Upper lobe of right lung (tissue), 1 donor: ENCODE data around the gene IL2RG. TPM values are rescaled to one million over a fixed set of nuclear protein-coding genes. Genes with fewer than 3 reads are reported as not detected.

ENCODE experiments used
- ATAC-seq: fragments of 200-7000 bp; cut with Tn5 transposase; one replicate; pipeline ENCODE4 v1.9.1; 2020; ENCODE audit warnings: mild to moderate bottlenecking, moderate library complexity
- DNase-seq: peaks from one replicate; pipeline ENCODE4 v3.0.0-alpha.2; 2020
- H3K27ac ChIP-seq: fragments of 200-600 bp; one replicate; pipeline ENCODE4 v1.8.0; 2022
- H3K27me3 ChIP-seq: fragments of 200-600 bp; one replicate; pipeline ENCODE4 v1.8.0; 2022; ENCODE audit warnings: mild to moderate bottlenecking
- H3K36me3 ChIP-seq: fragments of 200-600 bp; one replicate; pipeline ENCODE4 v1.8.0; 2022
- H3K4me1 ChIP-seq: fragments of 200-600 bp; one replicate; pipeline ENCODE4 v1.8.0; 2022
- H3K4me3 ChIP-seq: fragments of 200-600 bp; one replicate; pipeline ENCODE4 v1.8.0; 2022; ENCODE audit warnings: mild to moderate bottlenecking
- H3K9me3 ChIP-seq: fragments of 200-600 bp; one replicate; pipeline ENCODE4 v1.8.0; 2022
- CTCF ChIP-seq: fragments of 200-600 bp; IDR thresholded peaks from one replicate; pipeline ENCODE4 v1.8.0; 2022; ENCODE audit warnings: antibody characterized with exemption
- intact Hi-C: fragments of 100-400 bp; cut with DNase I; formaldehyde crosslinking; loops from one replicate; pipeline ENCODE4 v1.11.0; 2022
- total RNA-seq: library from RNA; stranded (reverse); fragmentation: NEBNext Ultra II Directional; extraction: Animal tissue kit (Norgen Biotek cat#: 25700); gene quantifications from one replicate; pipeline ENCODE4 v1.2.1, GENCODE V29; 2021
- donor health status: DM: no; HTN: yes; CAD: no; lungs with severe emphysema.

The IL2RG gene
- total RNA-seq, 1 donor from 2014 or later = 20.8 TPM

GRCh38 chrX:71118985-71119535 is 7.7 kb upstream of the IL2RG start:
- ATAC-seq (peak; percentile 43), DNase-seq (no peak)
- intact Hi-C loops = no loop called here
- Histone ChIP-seq H3K4me3 (peak overlapping the region; percentile 58), H3K4me1 (no peaks in the 10 kb centered on the region), H3K9me3 (no peaks in the 10 kb centered on the region), H3K27me3 (no peaks in the 10 kb centered on the region), H3K36me3 (peaks cover 29% of the 10 kb centered on the region), H3K27ac (peak overlapping the region; percentile 80)
- no peak for TF ChIP-seq CTCF

GRCh38 chrX:71118032-71118984 is 6.9 kb upstream of the IL2RG start, which contains the start of gene MED12:
MED12 (plus strand) TSS chrX:71118596; CDS start chrX:71118755, 159 bp downstream.
- peak; percentile 98 for ATAC-seq

GRCh38 chrX:71117358-71117757 is 6.0 kb upstream of the IL2RG start:
- Histone ChIP-seq H3K4me1 (no peaks in the 10 kb centered on the region), H3K27me3 (no peaks in the 10 kb centered on the region), H3K9me3 (no peaks in the 10 kb centered on the region), H3K4me3 (no peak overlapping the region), H3K27ac (no peak overlapping the region), H3K36me3 (peaks cover 13% of the 10 kb centered on the region)
- intact Hi-C loops = no loop called here
- DNase-seq (no peak), ATAC-seq (no peak)
- TF ChIP-seq CTCF = no peak

More at GRCh38 chrX:71118032-71118984, 6.9 kb upstream of the IL2RG start, which contains the start of gene MED12:
- Histone ChIP-seq H3K4me3 (peak within 1 kb of the TSS; percentile 58), H3K27ac (peak within 1 kb of the TSS; percentile 80), H3K9me3 (no peaks in the 10 kb centered on the region), H3K4me1 (no peaks in the 10 kb centered on the region), H3K36me3 (peaks cover 22% of the 10 kb centered on the region), H3K27me3 (no peaks in the 10 kb centered on the region)
- TF ChIP-seq CTCF = no peak
- peak; percentile 87 for DNase-seq
- intact Hi-C loops = no loop called here

GRCh38 chrX:71111921-71112431 is 599 bp upstream of the IL2RG start:
- no peaks in the 10 kb centered on the region for H3K36me3 ChIP-seq
- no peaks in the 10 kb centered on the region for H3K9me3 ChIP-seq
- no peak for DNase-seq
- H3K4me1 ChIP-seq = no peaks in the 10 kb centered on the region
- H3K27ac ChIP-seq = peak overlapping the region; percentile 42
- H3K4me3 ChIP-seq = peak overlapping the region; percentile 26
- H3K27me3 ChIP-seq = no peaks in the 10 kb centered on the region
- TF ChIP-seq CTCF = no peak
- ATAC-seq = no peak
- intact Hi-C loops = no loop called here

- Histone ChIP-seq H3K27ac (no peak overlapping the region), H3K4me3 (no peak overlapping the region)
Measured at GRCh38 chrX:71109051-71109450, 2.3 kb downstream of the IL2RG start.

More at GRCh38 chrX:71109051-71109450, 2.3 kb downstream of the IL2RG start:
- ATAC-seq (no peak), DNase-seq (no peak)
- no peak for TF ChIP-seq CTCF
- Histone ChIP-seq H3K36me3 (no peaks in the 10 kb centered on the region), H3K4me1 (no peaks in the 10 kb centered on the region), H3K27me3 (no peaks in the 10 kb centered on the region), H3K9me3 (no peaks in the 10 kb centered on the region)
- intact Hi-C loops = no loop called here
